Urinary bladder (tissue), 4 donors: ENCODE results near the gene FAM89B. TPM values are rescaled to one million over a fixed set of nuclear protein-coding genes. Genes with fewer than 3 reads are reported as not detected.

Source experiments
- DNase-seq: peaks from one replicate; pipeline ENCODE4 v3.0.0-alpha.2; 2015; ENCODE audit errors: extremely low spot score
- H3K27ac ChIP-seq: one replicate; pipeline ENCODE4 v1.5.1; 2013; ENCODE audit warnings: low read depth, mild to moderate bottlenecking, moderate library complexity
- H3K36me3 ChIP-seq: one replicate; pipeline ENCODE4 v1.6.1; 2013; ENCODE audit warnings: mild to moderate bottlenecking, moderate library complexity; ENCODE audit not compliant: insufficient read depth
- H3K4me1 ChIP-seq: one replicate; pipeline ENCODE4 v1.6.1; 2013; ENCODE audit warnings: mild to moderate bottlenecking, moderate library complexity; ENCODE audit not compliant: insufficient read depth
- H3K4me3 ChIP-seq: one replicate; pipeline ENCODE4 v1.5.1; 2013; ENCODE audit warnings: low read depth, low read length
- WGBS: extraction: QIAGEN DNeasy Blood & Tissue Kit; methylation state at CpG from one replicate; pipeline ENCODE4 v1.1.7; 2013; 5-methylcytosine and 5-hydroxymethylcytosine counted together
- polyA plus RNA-seq: library from polyadenylated mRNA; stranded (reverse); fragments of 200-250 nt; gene quantifications from one replicate; pipeline ENCODE4 v1.2.3, GENCODE V29; 2013
- total RNA-seq: library from RNA; depleted of rRNA; stranded (reverse); fragments of >200 nt; gene quantifications from one replicate; pipeline ENCODE4 v1.2.3, GENCODE V29; 2014
- donor health status: healthy with polysubstance abuse.
- donor health status: healthy.

The FAM89B gene
- total and polyA plus RNA-seq, 2 donors, result 10.9 to 82.7 TPM

- H3K4me3 ChIP-seq, result no peak overlapping the region
- peak; percentile 92 for DNase-seq
- peak overlapping the region; percentile 30 for H3K27ac ChIP-seq
- peaks cover 4% of the 10 kb centered on the region for H3K36me3 ChIP-seq
- H3K4me1 ChIP-seq, result no peaks in the 10 kb centered on the region
- 21% methylated on average over 67 of the region's 67 CpGs for WGBS
Measured at GRCh38 chr11:65606876-65607613, 34.7 kb downstream of the FAM89B start.

GRCh38 chr11:65607614-65608426 is 35.5 kb downstream of the FAM89B start:
- Histone ChIP-seq H3K36me3 (peaks cover 4% of the 10 kb centered on the region), H3K27ac (no peak overlapping the region), H3K4me1 (no peaks in the 10 kb centered on the region), H3K4me3 (no peak overlapping the region)
- DNase-seq, result no peak
- WGBS, result 72% methylated on average over 37 of the region's 37 CpGs

- no peak overlapping the region for H3K4me3 ChIP-seq
- H3K27ac ChIP-seq, result no peak overlapping the region
- WGBS, result 36% methylated on average over 3 of the region's 3 CpGs
- no peak for DNase-seq
- H3K36me3 ChIP-seq, result peaks cover 4% of the 10 kb centered on the region
- H3K4me1 ChIP-seq, result peaks cover 1% of the 10 kb centered on the region
Measured at GRCh38 chr11:65609229-65609628, 36.9 kb downstream of the FAM89B start.

GRCh38 chr11:65609665-65610064 is 37.3 kb downstream of the FAM89B start:
- H3K4me1 ChIP-seq, result peaks cover 1% of the 10 kb centered on the region
- H3K27ac ChIP-seq, result no peak overlapping the region
- H3K4me3 ChIP-seq, result no peak overlapping the region
- H3K36me3 ChIP-seq, result peaks cover 4% of the 10 kb centered on the region
- WGBS, result 80% methylated on average over 5 of the region's 5 CpGs
- DNase-seq, result no peak

- Histone ChIP-seq H3K36me3 (no peaks in the 10 kb centered on the region), H3K4me1 (peaks cover 1% of the 10 kb centered on the region), H3K4me3 (no peak overlapping the region), H3K27ac (no peak overlapping the region)
- WGBS, result 54% methylated on average over 6 of the region's 6 CpGs
- no peak for DNase-seq
Measured at GRCh38 chr11:65610404-65610803, 38.1 kb downstream of the FAM89B start.

- DNase-seq, result no peak
- WGBS, result 51% methylated on average over 10 of the region's 10 CpGs
- H3K27ac ChIP-seq, result no peak overlapping the region
- H3K36me3 ChIP-seq, result no peaks in the 10 kb centered on the region
- H3K4me3 ChIP-seq, result peak overlapping the region; percentile 27
- peaks cover 1% of the 10 kb centered on the region for H3K4me1 ChIP-seq
Measured at GRCh38 chr11:65611028-65611757, 38.9 kb downstream of the FAM89B start.

- no peak for DNase-seq
- Histone ChIP-seq H3K4me1 (peaks cover 1% of the 10 kb centered on the region), H3K4me3 (peak overlapping the region; percentile 10), H3K36me3 (no peaks in the 10 kb centered on the region), H3K27ac (no peak overlapping the region)
- 66% methylated on average over 12 of the region's 12 CpGs for WGBS
Measured at GRCh38 chr11:65611758-65612603, 39.6 kb downstream of the FAM89B start.

- H3K4me1 ChIP-seq, result peaks cover 1% of the 10 kb centered on the region
- 72% methylated on average over 7 of the region's 7 CpGs for WGBS
- H3K4me3 ChIP-seq, result peak overlapping the region; percentile 75
Measured at GRCh38 chr11:65612691-65613090, 40.4 kb downstream of the FAM89B start.

GRCh38 chr11:65613091-65613928 is 41.0 kb downstream of the FAM89B start:
- DNase-seq, result no peak
- H3K36me3 ChIP-seq, result peaks cover 1% of the 10 kb centered on the region
- H3K4me1 ChIP-seq, result peaks cover 1% of the 10 kb centered on the region
- peak overlapping the region; percentile 75 for H3K4me3 ChIP-seq
- peak overlapping the region; percentile 93 for H3K27ac ChIP-seq
- 29% methylated on average over 43 of the region's 43 CpGs for WGBS

More at GRCh38 chr11:65612691-65613090, 40.4 kb downstream of the FAM89B start:
- Histone ChIP-seq H3K36me3 (no peaks in the 10 kb centered on the region), H3K27ac (peak overlapping the region; percentile 24)
- no peak for DNase-seq

- Histone ChIP-seq H3K4me1 (peaks cover 1% of the 10 kb centered on the region), H3K36me3 (peaks cover 7% of the 10 kb centered on the region), H3K4me3 (peak within 1 kb of the TSS; percentile 88), H3K27ac (peak within 1 kb of the TSS; percentile 85)
- peak; percentile 100 for DNase-seq
- WGBS, result under 1% methylated on average over 55 of the region's 55 CpGs
Measured at GRCh38 chr11:65615229-65615949, 43.1 kb downstream of the FAM89B start, which contains the start of gene PCNX3. TSS of gene PCNX3 (plus strand) at chr11:65615776. CDS start at chr11:65616312, 536 bp downstream.

- WGBS, result under 1% methylated on average over 50 of the region's 50 CpGs
- Histone ChIP-seq H3K4me1 (peaks cover 1% of the 10 kb centered on the region), H3K4me3 (peak overlapping the region; percentile 88), H3K27ac (no peak overlapping the region), H3K36me3 (peaks cover 7% of the 10 kb centered on the region)
- DNase-seq, result no peak
Measured at GRCh38 chr11:65615950-65616574, 43.7 kb downstream of the FAM89B start.
